DND-41 (cell line): ENCODE results near the gene TSTD2.
"Not testable (repeated sequence)": the region's sequence is repeated elsewhere in the genome, so short reads cannot be mapped to it uniquely, and the experiment has no call there.

Source experiments
- ATAC-seq: fragments of 200-7000 bp; cut with Tn5 transposase; 3 replicates; pipeline ENCODE4 v1.9.1; 2021; ENCODE audit warnings: low read depth; ENCODE audit not compliant: insufficient read depth
- DNase-seq: peaks from one replicate; pipeline ENCODE4 v3.0.0-alpha.2; 2020
- H2AFZ ChIP-seq: 2 replicates; pipeline ENCODE4 v1.6.0; 2012; ENCODE audit warnings: low read depth, low read length
- H3K27ac ChIP-seq: 2 replicates; pipeline ENCODE4 v1.5.1; 2012; ENCODE audit warnings: low read length, inconsistent platforms
- H3K27me3 ChIP-seq: fragments of 200-600 bp; sonication (generic); 2 replicates; pipeline ENCODE4 v1.6.0; 2012; ENCODE audit warnings: low read length, mild to moderate bottlenecking, inconsistent platforms; ENCODE audit not compliant: insufficient read depth, poor library complexity
- H3K36me3 ChIP-seq: 2 replicates; pipeline ENCODE4 v1.5.1; 2012; ENCODE audit warnings: low read length, inconsistent platforms; ENCODE audit not compliant: insufficient read depth
- H3K4me1 ChIP-seq: 2 replicates; pipeline ENCODE4 v1.5.1; 2012; ENCODE audit warnings: mild to moderate bottlenecking, low read length; ENCODE audit not compliant: insufficient read depth
- H3K4me2 ChIP-seq: 2 replicates; pipeline ENCODE4 v1.6.0; 2012; ENCODE audit warnings: mild to moderate bottlenecking, moderate library complexity, low read length, inconsistent platforms; ENCODE audit not compliant: insufficient read depth
- H3K4me3 ChIP-seq, 2 experiments: fragments of 200-600 bp in 1 of 2; shearing (Covaris generic) in 1 of 2; 2 replicates each; pipeline ENCODE4 v1.5.1; 2012 to 2016; ENCODE audit warnings: inconsistent platforms in 2 of 2, low read length in 2 of 2, mild to moderate bottlenecking in 2 of 2, low read depth in 1 of 2, moderate library complexity in 1 of 2
- H3K79me2 ChIP-seq: 2 replicates; pipeline ENCODE4 v1.6.0; 2012; ENCODE audit warnings: low read length, inconsistent platforms; ENCODE audit not compliant: insufficient read depth
- H3K9ac ChIP-seq: 2 replicates; pipeline ENCODE4 v1.6.0; 2012; ENCODE audit warnings: low read depth, mild to moderate bottlenecking, inconsistent platforms, low read length, moderate library complexity
- H3K9me3 ChIP-seq: 2 replicates; pipeline ENCODE4 v1.5.1; 2012; ENCODE audit warnings: low read length, moderate library complexity, mild to moderate bottlenecking, inconsistent platforms; ENCODE audit not compliant: insufficient read depth, severe bottlenecking
- H4K20me1 ChIP-seq: 2 replicates; pipeline ENCODE4 v1.6.0; 2012; ENCODE audit warnings: low read length; ENCODE audit not compliant: insufficient read depth
- EZH2 ChIP-seq: IDR thresholded peaks from 3 replicates; pipeline ENCODE4 v1.6.1; 2012; ENCODE audit warnings: borderline replicate concordance, low read depth, mild to moderate bottlenecking, moderate library complexity, low read length, inconsistent platforms; ENCODE audit not compliant: severe bottlenecking
- TF ChIP-seq, protein P1 (sequence below): IDR thresholded peaks from 2 replicates; pipeline ENCODE4 v1.5.1; 2012; ENCODE audit warnings: borderline replicate concordance, low read length, moderate library complexity, mild to moderate bottlenecking; ENCODE audit not compliant: poor library complexity, severe bottlenecking; ENCODE audit errors: extremely low read depth

TSTD2 gene

DNA sequence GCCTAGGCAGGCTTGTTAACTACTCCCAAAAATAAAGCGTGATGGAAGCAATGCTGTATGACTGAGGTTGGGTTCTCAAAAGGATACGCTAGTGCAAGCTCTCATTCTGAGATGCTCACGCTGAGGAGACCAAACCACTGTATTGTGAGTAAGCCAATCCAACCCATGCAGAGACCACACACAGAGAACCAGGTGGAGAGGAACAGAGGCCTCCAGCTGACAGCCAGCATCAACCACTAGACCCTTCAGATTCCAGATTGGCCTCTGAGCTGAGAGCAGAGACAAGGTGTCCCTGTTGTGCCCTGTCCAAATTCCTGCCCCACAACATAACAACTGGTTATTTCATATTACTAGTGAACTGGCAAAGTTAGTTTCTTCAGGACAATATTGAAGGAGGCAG, 4.5 kb downstream of the TSTD2 start:
- no peak overlapping the region; the same call in 1 of the 2 replicates for H3K4me2 ChIP-seq
- H2AFZ ChIP-seq, result no peak overlapping the region
- H3K36me3 ChIP-seq, result peaks cover 31% of the 10 kb centered on the region
- DNase-seq, result peak; percentile 10
- H3K27me3 ChIP-seq, result no peaks in the 10 kb centered on the region
- H3K4me1 ChIP-seq, result peaks cover 16% of the 10 kb centered on the region
- TF ChIP-seq, protein P1, sequence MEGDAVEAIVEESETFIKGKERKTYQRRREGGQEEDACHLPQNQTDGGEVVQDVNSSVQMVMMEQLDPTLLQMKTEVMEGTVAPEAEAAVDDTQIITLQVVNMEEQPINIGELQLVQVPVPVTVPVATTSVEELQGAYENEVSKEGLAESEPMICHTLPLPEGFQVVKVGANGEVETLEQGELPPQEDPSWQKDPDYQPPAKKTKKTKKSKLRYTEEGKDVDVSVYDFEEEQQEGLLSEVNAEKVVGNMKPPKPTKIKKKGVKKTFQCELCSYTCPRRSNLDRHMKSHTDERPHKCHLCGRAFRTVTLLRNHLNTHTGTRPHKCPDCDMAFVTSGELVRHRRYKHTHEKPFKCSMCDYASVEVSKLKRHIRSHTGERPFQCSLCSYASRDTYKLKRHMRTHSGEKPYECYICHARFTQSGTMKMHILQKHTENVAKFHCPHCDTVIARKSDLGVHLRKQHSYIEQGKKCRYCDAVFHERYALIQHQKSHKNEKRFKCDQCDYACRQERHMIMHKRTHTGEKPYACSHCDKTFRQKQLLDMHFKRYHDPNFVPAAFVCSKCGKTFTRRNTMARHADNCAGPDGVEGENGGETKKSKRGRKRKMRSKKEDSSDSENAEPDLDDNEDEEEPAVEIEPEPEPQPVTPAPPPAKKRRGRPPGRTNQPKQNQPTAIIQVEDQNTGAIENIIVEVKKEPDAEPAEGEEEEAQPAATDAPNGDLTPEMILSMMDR, result no peak
- H3K27ac ChIP-seq, result no peak overlapping the region
- peaks cover 70% of the 10 kb centered on the region for H3K79me2 ChIP-seq
- no peaks in the 10 kb centered on the region for H3K9me3 ChIP-seq
- peaks cover 12% of the 10 kb centered on the region; the same call in 1 of the 2 replicates for H4K20me1 ChIP-seq
- ATAC-seq, result no peak
- no peak overlapping the region for H3K4me3 ChIP-seq
- no peak overlapping the region for H3K9ac ChIP-seq

- no peaks in the 10 kb centered on the region for H3K27me3 ChIP-seq
- H4K20me1 ChIP-seq, result peaks cover 12% of the 10 kb centered on the region; the same call in 1 of the 2 replicates
- ATAC-seq (no peak), DNase-seq (no peak)
- H3K27ac ChIP-seq, result no peak overlapping the region
- H3K9me3 ChIP-seq, result no peaks in the 10 kb centered on the region
- peaks cover 39% of the 10 kb centered on the region for H3K36me3 ChIP-seq
- H3K4me2 ChIP-seq, result no peak overlapping the region
- TF ChIP-seq EZH2, result no peak
- TF ChIP-seq, protein P1, result no peak
- no peak overlapping the region for H2AFZ ChIP-seq
- H3K79me2 ChIP-seq, result peaks cover 66% of the 10 kb centered on the region
- H3K9ac ChIP-seq, result no peak overlapping the region
- peaks cover 16% of the 10 kb centered on the region for H3K4me1 ChIP-seq
- H3K4me3 ChIP-seq, result no peak overlapping the region
Observed at GRCh38 chr9:97627624-97628023, 5.5 kb downstream of the TSTD2 start.

DNA sequence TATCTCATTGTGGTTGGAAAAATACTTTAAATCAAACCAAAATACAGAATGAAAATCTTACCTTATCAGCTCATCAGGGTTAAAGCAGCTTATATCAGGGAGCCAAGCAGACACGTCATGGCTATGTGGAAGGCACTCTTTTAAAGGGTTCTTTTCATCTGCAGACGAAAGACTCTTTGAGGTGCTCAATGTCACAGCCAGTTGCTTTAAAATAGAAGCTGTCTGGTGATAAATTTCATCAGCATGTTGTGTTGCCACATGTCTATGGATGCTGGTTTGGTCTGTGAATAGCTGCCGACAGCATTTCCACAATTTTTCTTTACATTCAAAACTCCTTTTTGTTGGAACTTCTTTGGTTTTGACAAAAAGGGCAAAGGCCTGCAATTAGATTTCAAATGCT, 7.5 kb downstream of the TSTD2 start:
- ATAC-seq (no peak), DNase-seq (no peak)
- 0 out of 2 replicates have a peak, but pooled peaks cover 4% of the 10 kb centered on the region for H3K4me1 ChIP-seq
- peaks cover 46% of the 10 kb centered on the region for H3K79me2 ChIP-seq
- TF ChIP-seq EZH2, result no peak
- TF ChIP-seq, protein P1, result no peak
- H2AFZ ChIP-seq, result no peak overlapping the region
- H3K27me3 ChIP-seq, result no peaks in the 10 kb centered on the region
- H3K27ac ChIP-seq, result no peak overlapping the region
- H3K36me3 ChIP-seq, result peaks cover 55% of the 10 kb centered on the region
- H3K9ac ChIP-seq, result no peak overlapping the region
- no peaks in the 10 kb centered on the region for H3K9me3 ChIP-seq
- H4K20me1 ChIP-seq, result peaks cover 12% of the 10 kb centered on the region; the same call in 1 of the 2 replicates
- H3K4me2 ChIP-seq, result no peak overlapping the region
- H3K4me3 ChIP-seq, result no peak overlapping the region

GRCh38 chr9:97623946-97624345, 9.2 kb downstream of the TSTD2 start:
- Histone ChIP-seq H3K36me3 (peaks cover 57% of the 10 kb centered on the region), H4K20me1 (0 out of 2 replicates have a peak, but pooled peaks cover 4% of the 10 kb centered on the region), H2AFZ (no peak overlapping the region), H3K4me1 (no peaks in the 10 kb centered on the region), H3K9ac (no peak overlapping the region), H3K9me3 (no peaks in the 10 kb centered on the region), H3K27ac (no peak overlapping the region), H3K4me2 (no peak overlapping the region), H3K4me3 (no peak overlapping the region), H3K79me2 (peaks cover 29% of the 10 kb centered on the region), H3K27me3 (no peaks in the 10 kb centered on the region)
- DNase-seq, result no peak
- ATAC-seq, result no peak
- no peak for TF ChIP-seq EZH2
- TF ChIP-seq, protein P1, result no peak

GRCh38 chr9:97622483-97622882, 10.7 kb downstream of the TSTD2 start:
- not testable (repeated sequence) for H3K4me1 ChIP-seq, H3K9me3 ChIP-seq, DNase-seq, H3K4me2 ChIP-seq, H3K27me3 ChIP-seq, H3K9ac ChIP-seq, ATAC-seq, H4K20me1 ChIP-seq, H2AFZ ChIP-seq, H3K27ac ChIP-seq, H3K4me3 ChIP-seq
- H3K36me3 ChIP-seq, result peaks cover 64% of the 10 kb centered on the region
- peaks cover 15% of the 10 kb centered on the region for H3K79me2 ChIP-seq
